Measurements from ENCODE around the gene HMOX1.

The HMOX1 gene

DNA sequence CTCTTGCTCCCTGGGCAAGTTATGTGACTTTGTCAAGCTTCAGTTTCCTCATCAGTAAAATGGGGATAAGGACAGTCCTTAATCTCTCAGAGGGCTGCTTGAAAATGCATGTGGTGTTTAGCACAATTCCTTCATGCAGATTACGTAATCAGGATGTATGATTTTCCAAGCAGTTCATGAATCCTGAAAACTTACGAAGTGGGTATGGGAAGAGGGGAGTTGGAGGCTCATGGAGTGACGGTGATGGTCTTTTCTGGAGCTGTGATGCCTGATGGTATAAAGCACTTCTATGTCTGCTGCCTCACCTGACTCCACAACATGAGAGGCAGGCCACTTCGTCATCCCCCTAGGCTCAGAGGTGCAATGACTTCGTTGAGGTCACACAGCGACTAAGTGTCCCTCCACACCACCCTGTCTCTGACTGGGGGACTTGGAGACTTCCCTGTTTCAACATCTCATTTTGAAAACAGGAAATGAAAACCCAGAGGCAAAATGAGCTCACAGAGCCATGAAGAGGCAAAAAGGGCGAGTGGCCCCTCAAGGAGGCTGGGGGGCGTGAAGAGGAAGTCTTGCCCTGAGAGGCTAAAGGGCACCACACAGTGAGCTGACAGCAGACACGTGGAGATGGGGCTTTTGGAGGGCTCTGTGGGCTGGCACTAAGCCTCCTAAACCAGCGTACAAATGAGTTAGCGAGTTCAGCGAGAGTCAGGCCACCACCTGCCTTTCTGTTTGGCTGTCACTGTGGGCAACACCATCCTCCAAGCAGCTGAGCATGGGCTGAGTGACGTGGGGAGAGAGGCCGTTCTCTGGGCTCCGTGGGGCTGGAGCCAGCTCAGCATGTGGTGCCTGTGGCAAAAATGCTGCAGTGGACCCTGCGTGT lies 29.1 kb downstream of the HMOX1 start:
- DNase-seq = no peak

DNA sequence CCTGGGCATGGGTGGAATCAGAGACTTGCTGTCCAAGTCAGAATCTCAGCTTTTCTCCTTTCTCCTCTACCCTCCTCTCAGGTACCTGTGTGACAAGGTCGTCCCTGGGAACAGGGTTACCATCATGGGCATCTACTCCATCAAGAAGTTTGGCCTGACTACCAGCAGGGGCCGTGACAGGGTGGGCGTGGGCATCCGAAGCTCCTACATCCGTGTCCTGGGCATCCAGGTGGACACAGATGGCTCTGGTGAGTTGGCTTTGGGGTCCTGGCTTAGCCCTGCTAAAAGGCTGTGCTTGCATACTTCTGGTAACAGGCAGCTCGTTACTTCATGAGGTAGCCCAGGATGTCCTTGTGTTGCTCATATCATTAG lies 29.8 kb downstream of the HMOX1 start:
- DNase-seq = no peak

DNA sequence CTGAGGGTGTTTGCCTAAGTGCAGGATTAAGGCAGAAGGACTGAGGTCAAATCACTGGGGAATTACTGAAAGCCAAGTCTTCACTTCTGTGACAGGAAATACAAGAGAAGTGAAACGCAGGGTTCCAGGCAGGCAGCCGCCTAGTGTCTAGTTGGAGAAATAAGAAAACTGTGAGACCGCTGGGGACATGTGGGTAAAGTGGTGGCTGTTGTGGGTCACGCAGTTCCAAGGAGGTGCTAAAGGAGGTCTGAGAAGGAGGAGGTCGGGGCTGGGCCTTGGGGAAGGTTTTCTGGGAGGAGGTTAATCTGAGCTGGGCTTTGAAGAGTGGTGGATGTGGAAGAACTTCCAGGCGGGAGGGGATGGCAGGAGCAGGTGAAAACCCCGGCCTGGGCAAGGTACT lies 30.2 kb downstream of the HMOX1 start:
- DNase-seq = no peak

DNA sequence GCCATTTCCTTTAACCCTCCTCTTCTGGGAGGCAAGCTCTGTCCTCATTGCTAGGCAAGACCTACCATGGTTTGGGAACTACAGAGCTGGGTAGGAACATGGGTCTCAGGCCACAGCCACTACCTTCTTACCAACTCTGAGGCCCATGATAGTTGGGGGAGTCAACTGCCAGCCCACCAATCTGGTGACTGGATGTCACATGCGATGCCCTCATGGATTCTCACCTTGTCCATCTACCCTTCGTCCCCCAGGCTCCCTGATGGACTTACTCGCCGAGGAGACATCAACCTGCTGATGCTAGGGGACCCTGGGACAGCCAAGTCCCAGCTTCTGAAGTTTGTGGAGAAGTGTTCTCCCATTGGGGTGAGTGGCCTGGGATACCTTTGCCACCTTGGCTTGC lies 32.7 kb downstream of the HMOX1 start:
- no peak for DNase-seq

DNA sequence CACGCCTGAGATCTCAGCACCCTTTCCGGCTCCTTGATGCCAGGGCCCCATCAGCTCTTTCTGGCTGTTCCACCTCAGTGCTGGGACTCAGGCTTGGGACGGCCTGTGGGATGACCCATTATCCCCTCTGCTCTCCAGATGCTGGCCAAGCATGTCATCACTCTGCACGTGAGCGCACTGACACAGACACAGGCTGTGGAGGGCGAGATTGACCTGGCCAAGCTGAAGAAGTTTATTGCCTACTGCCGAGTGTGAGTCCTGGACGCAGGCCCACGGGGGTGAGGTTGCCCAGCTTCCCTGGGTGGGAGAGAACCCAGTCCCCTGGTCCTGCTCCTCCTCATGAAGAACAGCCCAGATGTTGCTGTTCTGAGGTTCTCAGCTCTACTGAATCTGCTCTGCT lies 36.7 kb downstream of the HMOX1 start:
- no peak for DNase-seq

DNA sequence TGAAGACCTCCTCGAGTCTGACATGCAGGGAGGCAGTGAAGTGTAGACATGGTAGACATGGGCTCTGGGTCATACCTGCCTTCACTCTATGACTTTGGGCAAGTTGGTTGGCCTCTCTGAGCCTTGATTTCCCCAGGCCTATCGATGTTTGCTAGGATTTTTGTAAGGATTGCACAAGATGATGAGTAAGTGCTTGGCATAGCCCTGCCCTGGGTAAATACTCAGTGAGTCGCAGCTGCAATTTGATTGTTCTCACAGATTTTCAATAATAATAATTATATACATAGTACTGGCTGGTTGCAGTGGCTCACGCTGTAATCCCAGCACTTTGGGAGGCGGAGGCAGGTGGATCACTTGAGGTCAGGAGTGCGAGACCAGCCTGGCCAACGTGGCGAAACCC lies 37.2 kb downstream of the HMOX1 start:
- no peak for DNase-seq

DNA sequence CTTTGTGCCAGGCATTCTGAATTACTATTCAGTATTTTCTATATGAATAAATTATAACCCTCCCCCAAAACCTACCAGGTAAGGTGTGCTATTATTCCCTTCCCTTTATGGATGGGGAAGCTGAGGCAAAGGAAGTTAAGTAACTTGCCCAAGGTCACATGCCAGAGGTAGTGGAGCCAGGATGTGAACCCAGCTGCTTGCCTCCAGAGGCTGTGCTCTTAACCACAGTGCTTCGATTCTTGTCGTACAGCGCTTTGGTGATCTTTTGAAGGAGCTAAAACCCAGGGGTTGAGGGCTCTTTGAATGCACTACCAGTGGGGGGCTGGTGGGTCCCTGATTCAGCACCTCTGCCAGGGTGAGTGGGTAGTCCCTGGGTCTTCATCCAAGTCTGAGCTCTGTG lies 37.8 kb downstream of the HMOX1 start:
- no peak for DNase-seq

DNA sequence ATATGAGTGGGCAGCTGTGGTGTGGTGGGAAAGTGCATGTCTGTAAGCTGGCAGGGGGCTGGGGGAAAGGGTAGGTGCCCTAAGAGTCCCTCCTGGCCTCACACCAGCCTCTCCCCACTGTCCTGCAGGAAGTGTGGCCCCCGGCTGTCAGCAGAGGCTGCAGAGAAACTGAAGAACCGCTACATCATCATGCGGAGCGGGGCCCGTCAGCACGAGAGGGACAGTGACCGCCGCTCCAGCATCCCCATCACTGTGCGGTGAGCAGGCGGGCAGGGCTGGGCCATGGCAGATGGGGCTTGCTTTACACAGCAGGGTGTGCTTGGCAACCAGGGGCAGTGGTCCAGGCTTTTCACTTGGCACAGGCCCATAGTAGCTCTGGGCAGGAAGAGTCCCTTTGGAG lies 38.9 kb downstream of the HMOX1 start:
- DNase-seq = no peak

DNA sequence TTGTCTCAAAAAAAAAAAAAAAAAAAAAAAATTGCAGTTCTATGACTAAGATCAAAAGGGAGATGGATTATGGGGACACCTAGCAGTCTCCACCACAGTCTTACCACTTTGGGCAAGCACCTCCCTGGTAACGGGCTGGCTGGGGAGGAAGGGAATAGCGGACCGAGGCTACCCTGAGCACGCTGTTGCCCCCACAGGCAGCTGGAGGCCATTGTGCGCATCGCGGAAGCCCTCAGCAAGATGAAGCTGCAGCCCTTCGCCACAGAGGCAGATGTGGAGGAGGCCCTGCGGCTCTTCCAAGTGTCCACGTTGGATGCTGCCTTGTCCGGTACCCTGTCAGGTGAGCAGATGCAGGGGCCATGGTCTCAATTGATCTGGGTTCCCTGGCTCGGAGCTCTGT lies 40.2 kb downstream of the HMOX1 start:
- no peak for DNase-seq

DNA sequence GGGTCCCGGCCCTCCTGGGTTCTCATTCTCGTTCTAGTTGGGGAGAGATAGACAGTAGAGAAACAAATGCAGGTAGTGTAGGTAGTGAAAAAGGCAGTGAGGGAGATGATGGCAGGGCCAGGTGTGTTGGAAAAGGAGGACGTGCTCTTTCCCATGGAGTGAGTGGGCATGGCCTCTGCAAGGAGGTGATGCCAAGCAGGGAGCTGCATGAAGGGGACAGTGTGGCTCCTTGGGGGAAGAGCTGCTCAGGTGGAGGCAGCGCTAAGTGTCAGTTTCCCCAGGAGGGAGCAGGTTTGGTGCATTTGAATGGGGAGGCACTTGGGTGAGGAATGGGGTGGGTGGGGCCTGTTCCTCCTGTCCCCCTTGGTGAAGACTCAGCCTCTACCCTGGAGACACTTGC lies 41.2 kb downstream of the HMOX1 start:
- DNase-seq = no peak

DNA sequence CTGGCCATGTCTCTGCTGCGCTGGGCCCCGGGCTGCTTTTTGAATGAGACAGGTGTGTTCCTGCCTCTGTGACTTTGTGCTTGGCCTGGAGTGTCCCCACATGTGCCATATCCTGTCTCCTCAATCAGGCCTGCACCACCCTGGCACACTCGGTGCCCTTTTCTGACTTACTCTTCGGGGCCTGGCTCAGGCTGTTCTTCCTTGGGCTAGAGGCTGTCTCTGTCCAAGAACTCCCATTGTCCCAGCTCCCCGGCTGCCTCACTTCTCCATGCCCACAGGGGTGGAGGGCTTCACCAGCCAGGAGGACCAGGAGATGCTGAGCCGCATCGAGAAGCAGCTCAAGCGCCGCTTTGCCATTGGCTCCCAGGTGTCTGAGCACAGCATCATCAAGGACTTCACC lies 42.0 kb downstream of the HMOX1 start:
- DNase-seq = no peak

DNA sequence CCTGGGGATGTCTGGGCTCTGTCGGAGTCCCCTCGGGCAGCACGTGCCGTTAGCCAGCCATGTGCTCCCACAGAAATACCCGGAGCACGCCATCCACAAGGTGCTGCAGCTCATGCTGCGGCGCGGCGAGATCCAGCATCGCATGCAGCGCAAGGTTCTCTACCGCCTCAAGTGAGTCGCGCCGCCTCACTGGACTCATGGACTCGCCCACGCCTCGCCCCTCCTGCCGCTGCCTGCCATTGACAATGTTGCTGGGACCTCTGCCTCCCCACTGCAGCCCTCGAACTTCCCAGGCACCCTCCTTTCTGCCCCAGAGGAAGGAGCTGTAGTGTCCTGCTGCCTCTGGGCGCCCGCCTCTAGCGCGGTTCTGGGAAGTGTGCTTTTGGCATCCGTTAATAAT lies 43.2 kb downstream of the HMOX1 start:
- DNase-seq = no peak

DNA sequence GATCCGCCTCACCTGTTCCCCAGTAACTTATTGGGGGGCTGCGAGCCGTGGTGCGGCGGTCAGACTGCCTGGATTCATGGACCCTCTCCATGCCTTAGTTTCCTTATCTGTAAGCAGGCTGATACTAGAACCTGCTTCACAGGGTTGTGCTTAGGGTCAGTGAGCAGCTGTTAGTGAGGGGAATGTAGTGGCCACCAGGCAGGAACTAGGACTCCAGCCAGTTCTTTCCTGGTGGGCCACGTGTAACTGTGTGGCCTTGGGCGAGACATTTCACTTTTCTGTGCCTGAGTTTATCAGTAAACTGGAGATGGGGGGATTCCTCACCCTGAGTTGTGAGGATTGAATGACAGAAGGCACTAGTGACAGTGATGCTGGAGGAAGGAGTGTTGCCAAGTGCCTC lies 43.9 kb downstream of the HMOX1 start:
- DNase-seq = no peak

DNA sequence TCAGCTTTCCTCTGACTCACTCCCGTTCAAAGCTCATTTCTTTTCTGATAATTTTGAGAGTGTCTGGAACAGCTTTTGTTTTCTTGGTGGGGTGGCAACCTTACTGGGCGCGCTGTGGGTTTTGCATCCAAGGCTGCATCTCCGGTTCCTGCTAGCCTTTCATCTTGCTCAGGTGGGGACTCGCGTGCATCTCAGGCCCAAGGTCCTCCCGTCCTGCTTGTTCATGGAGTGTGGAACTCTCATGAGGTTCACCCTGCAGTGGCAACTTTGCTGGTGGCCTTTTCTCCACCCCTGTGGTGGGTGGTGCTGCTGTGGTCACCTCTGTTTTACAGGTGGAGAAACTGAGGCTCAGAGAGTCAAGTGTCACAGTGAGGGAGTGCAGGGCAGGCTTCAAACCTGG lies 44.6 kb downstream of the HMOX1 start:
- DNase-seq = no peak

DNA sequence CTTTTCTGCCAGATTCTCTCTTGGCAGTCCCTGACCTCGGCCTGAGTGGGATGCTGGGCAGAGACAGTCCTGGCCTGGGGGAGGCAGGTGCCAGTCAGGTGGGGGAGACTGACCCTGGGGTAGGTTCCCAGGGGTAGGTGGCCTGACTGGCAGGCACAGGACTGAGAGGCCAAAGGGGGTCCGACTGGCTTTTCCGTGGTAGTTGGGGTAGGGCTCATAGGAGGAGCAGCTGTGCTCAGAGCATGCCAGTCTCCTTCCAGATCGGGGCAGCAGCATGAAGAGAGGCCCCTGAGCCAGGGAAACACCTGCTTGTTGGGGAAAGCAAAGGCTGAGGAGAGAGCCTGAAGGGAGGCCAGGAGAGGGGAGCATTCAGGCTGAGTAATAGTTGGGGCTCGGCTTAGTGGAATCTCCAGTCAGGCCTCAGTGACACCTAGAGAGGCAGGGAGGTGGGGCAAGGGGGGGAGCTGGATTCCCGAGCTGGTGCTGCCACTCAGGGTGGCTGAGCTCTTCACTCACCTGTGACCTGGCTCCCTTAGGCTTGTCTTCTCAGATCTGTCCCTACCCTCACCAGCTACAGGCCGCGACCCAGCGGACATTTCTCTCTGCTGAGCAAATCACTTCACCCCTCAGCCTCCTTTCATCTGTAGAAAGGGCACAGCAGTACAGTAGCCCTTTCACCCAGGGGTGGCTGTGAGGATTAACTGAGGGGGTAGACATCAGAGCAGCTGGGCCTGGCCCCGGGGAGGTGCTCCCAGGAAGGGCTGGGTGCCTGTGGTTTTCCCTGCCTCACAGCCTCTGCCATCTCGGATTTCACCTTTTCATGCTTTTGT lies 45.3 kb downstream of the HMOX1 start:
- DNase-seq = no peak

DNA sequence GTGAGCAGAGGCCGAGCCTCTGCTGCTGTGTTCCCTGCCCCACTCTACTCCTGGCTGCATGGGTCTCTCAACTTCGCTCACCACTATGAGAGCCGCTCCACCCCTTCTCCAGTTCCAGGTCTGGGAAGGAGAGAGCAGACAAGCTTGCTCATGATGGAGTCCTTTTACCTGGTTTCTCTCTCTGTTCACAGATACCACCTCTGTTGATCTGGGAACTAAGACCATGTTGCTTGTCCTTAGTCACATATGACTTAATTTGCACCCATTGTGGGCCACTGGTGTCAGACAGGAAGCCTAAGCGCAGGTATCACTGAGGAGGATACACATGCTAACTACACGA lies 45.9 kb downstream of the HMOX1 start:
- DNase-seq = no peak

DNA sequence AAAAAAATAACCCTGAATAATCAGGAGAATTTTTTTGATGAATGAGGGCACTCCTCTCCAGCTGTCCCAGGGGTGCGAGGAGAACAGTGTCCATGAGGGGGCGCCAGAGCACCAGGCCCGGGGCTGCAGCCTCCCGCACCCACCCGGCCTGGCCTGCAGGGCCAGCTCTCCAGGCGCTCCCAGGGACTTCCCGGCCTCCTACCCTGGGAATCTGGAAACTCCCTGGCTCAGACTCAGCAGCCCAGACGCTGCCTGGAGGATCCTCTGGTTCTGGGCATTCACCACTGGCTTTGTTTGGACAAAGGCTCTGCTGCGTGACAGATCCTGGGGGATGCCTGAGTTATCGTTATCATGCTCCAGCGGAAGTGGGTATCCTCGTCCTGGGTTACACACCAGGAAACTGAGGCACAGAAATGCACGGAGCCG lies 50.0 kb downstream of the HMOX1 start:
- DNase-seq = peak; percentile 49 to 62

DNA sequence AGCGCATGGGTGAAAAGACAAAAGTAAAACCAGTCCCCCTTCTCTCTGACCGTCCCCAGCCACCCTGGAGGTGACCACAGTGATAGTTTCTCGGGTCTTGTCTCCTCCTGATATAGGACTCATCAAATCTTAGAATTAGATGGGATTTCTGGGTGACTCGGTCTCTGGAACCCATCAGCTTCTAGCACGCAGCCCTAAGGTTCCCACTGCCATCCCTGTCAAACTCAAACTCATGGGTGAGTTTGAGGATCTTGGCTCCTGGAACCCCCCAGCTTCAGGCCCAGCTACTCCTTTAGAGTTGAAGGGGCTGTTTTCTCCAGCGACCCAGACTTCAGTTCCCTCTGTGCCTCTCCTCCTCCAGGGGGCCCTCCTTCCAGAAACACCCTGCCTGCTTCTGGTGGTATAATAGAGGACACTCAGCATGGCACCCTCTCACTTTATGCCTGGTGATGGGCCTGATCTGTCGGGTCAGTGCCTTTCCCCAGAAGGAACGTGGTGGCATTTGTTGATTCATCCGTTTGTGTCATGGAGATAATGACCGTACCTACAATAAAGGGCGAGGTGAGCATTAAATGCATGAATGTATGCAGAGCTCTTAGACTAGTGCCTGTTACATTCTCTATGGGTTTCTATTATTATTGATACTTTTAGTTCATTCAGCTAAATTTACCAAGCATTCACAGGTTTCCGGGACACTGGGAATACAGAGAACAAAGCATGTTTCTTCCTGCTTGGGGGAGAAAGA lies 50.8 kb downstream of the HMOX1 start:
- no peak for DNase-seq

DNA sequence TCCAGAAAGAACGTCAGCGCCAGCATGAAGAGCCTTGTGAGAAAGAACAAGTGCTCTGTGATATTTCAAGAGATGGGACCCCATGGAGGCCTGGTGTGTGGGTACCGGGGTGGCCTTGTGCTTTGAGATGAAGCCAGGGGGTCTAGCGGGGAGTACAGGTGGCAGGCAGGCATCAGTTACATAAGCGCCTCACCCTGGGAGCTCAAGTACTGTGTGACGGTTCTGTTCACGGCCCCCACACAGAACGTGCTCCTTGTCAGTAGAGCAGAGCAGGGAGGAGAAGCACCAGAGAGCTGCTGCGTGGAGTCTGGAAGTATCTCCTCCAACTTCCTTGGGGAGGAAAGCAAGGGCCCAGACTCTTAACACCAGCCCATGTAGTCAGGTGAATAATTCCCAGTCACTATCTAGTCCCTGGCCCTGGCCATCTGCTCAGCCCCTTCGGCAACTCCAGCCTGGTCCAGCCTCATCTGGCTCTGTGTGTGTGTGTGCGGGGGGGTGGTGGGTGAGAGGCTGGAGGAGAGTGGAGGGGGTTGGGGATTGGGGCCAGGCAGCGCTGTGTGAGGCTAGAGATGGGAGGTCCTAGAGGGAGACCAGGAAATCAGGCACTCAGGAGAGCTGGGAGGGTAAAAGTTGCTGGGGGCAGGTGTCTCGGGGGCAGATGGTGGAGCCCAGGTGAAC lies 51.5 kb downstream of the HMOX1 start:
- DNase-seq = no peak

DNA sequence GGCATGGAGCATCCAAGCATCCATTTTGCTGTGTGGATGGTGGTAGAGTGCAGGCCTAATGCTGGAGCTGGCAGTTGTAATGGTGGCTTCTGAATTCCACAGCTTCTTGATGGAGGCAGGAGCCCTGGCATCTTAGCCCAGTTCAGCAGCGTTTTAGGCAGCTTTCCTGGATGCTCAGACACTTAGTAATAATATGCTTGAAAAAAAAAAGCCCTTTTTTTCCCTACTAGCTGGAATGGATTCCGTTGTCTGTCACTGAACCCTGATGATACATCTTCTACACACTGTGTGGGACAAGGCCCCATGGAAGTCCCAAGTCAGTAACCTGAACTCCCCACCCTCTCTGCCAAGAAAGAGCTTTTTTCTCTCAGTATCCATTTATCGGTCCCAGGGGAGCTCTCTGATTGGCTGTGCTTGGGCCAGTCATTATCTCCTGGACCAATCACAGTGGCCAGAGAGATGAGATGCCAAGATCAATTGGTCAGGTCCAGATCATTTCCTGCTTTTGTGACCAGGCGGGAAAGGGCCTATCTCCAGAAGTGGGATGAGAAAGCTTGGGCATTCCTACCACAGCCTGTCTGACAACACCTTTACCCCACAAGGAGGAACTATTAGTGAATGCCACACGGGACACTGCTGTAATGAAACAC lies 53.3 kb downstream of the HMOX1 start:
- no peak for DNase-seq

DNA sequence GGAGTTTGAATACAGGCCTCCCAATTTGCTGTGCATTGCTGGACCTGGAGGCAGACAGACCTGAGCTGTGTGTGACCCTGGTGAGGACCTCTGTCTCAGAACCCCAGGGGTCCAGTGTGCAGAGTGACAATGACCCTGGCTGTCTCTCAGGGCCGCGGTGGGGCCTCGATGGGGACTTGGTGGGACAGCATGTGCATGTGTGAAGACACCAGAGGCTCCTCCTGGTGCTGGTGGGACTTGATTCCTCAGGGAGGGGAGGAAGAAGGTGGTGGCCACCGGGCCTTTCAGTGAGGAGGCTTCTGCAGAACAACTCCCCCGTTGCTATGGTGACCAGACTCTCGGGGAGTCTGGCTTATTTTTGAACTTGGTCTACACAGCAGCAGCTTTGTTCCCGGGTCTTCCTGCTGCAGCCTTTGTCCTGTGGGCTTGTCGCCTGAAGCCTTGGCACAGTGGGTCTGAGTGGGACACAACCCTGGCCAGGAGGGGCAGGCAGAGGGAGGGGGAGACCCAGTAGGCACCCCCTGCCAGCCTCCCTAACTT lies 54.4 kb downstream of the HMOX1 start:
- no peak for DNase-seq

DNA sequence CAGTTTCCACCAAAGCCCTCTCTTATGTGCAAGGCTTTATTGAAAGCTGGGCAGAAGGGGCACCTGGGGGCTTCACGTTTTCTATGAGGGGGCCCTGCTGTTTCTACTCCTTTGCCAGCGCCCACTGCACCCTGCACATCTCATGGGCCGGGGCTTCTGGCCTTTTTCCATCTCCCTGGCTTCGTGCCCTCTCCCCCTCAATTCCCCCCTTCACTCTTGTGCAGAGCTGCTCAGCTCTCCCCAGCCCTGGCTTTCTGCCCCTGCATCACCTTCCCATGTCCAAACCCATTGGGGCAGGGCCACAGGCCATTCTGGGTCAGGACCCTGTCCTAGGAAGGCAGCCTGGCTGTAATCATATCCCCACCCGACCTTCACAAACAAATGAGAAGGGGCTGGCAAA lies 55.5 kb downstream of the HMOX1 start:
- no peak for DNase-seq
